Mesodermal cell (in vitro differentiated cells): ENCODE results near the gene CA10.

ENCODE experiments used
- H3K27ac ChIP-seq: 2 replicates; pipeline ENCODE4 v1.7.0; 2013; ENCODE audit warnings: mild to moderate bottlenecking, low read depth, low read length, moderate library complexity; ENCODE audit not compliant: severe bottlenecking
- H3K36me3 ChIP-seq: 2 replicates; pipeline ENCODE4 v1.7.1; 2013; ENCODE audit warnings: mild to moderate bottlenecking, low read length, moderate library complexity; ENCODE audit not compliant: control insufficient read depth, insufficient read depth
- H3K4me1 ChIP-seq: one replicate; pipeline ENCODE4 v1.7.1; 2013; ENCODE audit warnings: mild to moderate bottlenecking, low read length; ENCODE audit not compliant: insufficient read depth, control insufficient read depth, poor library complexity, severe bottlenecking
- H3K4me3 ChIP-seq: 2 replicates; pipeline ENCODE4 v1.7.0; 2013; ENCODE audit warnings: low read length, control low read depth, mild to moderate bottlenecking; ENCODE audit not compliant: insufficient read depth, poor library complexity, severe bottlenecking; ENCODE audit errors: extremely low read depth
- H3K9me3 ChIP-seq: 2 replicates; pipeline ENCODE4 v1.7.1; 2013; ENCODE audit warnings: mild to moderate bottlenecking, low read length, moderate library complexity; ENCODE audit not compliant: control insufficient read depth
- WGBS, 2 experiments: methylation state at CpG; one replicate each; pipeline ENCODE4 v1.1.5; 2013; ENCODE audit warnings: missing lambda C conversion rate in 2 of 2; ENCODE audit not compliant: insufficient coverage in 2 of 2; 5-methylcytosine and 5-hydroxymethylcytosine counted together

Gene CA10

DNA sequence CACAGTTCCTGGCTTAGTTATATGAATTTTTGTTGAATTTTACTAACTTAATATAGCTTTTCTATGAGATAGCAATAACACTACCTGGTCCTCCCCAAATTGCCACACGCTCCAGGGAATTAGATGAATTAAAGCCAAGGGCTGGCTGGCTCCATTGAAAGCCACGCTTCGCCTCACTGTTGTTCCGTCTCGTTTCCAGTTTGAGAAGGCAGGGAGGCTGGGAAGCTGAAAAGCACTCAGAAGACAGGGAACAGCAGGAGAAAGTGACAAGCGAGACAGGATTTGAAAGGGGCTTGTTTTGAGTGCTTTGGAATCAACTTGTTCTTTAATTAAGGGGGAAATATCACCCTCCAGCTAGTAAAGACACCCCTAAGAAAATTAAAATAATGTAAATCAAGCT is 425.3 kb downstream of the CA10 start:
- 83 to 86% methylated on average over 4 to 5 of the region's 6 CpGs for WGBS, 2 experiments
- no peak overlapping the region for H3K27ac ChIP-seq
- H3K4me3 ChIP-seq, result no peak overlapping the region

DNA sequence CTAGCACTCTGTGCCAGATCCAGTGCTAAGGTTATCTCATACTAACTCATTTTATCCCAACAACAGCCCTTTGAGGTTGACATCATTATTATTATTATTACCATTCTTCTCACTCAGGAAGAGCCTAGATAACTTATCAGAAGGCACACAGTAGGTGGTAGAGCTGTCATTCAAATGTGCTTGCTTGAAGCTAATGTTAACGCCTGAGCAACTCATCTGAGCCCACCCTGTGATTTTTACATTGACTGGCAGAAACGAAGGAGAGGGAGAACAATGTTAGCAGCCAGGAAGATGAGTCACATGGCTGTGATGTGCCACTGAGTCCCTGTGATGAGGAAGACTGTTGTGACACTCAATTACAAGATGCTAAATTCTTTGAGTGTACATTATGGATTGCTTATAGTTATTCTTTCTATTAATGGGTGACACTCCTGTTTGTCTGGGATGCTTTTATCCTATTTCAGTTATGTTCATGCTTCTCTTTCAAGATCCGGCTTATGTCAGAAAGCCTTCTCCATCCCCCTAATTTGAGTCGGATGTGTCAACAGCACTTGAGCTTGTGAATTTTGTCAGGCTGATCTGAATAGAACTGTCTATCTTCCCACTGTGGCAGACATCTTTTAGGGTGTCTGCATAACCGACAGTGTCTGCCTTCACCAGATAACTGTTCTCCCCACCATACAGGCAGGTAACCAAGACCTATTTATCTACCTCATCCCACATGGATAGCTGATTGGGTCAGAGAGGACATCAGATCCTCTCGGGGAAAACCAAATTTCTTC is 426.4 kb downstream of the CA10 start:
- no peak overlapping the region for H3K27ac ChIP-seq
- H3K4me3 ChIP-seq, result no peak overlapping the region
- H3K9me3 ChIP-seq, result no peaks in the 10 kb centered on the region
- H3K36me3 ChIP-seq, result no peaks in the 10 kb centered on the region
- no peaks in the 10 kb centered on the region for H3K4me1 ChIP-seq
- 9 to 46% methylated on average over 2 to 4 of the region's 6 CpGs for WGBS, 2 experiments

More for the DNA sequence above, 425.3 kb downstream of the CA10 start:
- Histone ChIP-seq H3K36me3 (no peaks in the 10 kb centered on the region), H3K4me1 (no peaks in the 10 kb centered on the region), H3K9me3 (no peaks in the 10 kb centered on the region)

DNA sequence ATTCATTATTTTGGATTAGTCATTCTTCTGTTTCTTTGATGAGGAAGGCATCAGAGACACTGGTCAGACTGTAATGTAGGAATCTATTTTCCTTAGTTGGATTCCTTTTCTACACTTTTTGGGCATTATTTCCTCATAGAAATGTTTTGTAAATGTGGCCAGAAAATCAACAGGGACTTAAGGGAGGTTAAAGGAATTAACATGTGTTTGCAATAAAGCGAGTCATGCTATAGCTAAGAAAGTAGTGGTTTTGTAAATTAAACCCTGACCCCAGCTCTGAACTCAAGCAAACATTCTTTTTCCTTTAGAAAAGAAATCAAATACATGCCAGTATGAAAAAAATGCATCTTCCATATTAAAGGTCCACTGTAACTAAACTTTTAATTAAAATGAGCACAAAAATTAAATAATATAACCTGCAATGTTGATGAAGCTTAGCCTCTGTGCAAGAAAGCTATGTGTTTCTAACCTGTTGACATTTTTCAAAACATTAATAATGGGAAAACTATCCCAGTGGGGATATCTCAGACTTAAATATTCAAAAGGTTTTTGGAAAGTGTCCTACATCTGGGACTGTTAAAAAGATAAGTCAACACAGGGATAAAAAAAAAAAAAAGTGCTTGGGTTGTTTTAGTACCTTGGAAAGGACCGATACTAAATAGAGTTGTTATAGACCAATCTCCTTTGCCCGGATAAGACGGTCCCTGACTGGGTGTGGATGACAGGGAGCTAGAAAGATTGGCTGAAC is 428.0 kb downstream of the CA10 start:
- H3K4me1 ChIP-seq, result no peaks in the 10 kb centered on the region
- H3K4me3 ChIP-seq, result no peak overlapping the region
- no peaks in the 10 kb centered on the region for H3K36me3 ChIP-seq
- no peaks in the 10 kb centered on the region for H3K9me3 ChIP-seq
- no peak overlapping the region for H3K27ac ChIP-seq
- 85 to 94% methylated on average over 3 to 4 of the region's 4 CpGs for WGBS, 2 experiments

DNA sequence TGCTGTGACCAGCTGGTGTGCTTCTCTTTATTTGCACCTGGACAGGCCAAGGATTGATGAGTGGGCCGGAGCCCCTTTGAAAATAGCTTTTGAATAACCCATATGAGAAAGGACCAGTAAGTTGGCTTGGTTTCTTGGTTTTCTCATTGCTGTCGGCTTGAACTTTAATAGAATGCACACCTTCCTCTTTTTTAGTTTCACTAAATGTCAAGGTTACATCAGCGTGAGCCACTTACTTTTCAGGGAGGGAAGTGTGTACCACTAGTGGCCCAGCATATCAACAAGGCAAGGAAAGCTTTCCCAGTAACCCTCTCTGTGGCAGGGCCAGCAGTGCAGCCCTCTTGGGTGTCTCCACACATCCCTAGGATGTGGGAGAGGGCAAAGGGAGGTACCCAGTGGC is 433.3 kb downstream of the CA10 start:
- H3K9me3 ChIP-seq, result no peaks in the 10 kb centered on the region
- no peaks in the 10 kb centered on the region for H3K4me1 ChIP-seq
- 81 to 95% methylated on average over 2 to 3 of the region's 3 CpGs for WGBS, 2 experiments
- no peaks in the 10 kb centered on the region for H3K36me3 ChIP-seq
- no peak overlapping the region for H3K4me3 ChIP-seq
- no peak overlapping the region for H3K27ac ChIP-seq

DNA sequence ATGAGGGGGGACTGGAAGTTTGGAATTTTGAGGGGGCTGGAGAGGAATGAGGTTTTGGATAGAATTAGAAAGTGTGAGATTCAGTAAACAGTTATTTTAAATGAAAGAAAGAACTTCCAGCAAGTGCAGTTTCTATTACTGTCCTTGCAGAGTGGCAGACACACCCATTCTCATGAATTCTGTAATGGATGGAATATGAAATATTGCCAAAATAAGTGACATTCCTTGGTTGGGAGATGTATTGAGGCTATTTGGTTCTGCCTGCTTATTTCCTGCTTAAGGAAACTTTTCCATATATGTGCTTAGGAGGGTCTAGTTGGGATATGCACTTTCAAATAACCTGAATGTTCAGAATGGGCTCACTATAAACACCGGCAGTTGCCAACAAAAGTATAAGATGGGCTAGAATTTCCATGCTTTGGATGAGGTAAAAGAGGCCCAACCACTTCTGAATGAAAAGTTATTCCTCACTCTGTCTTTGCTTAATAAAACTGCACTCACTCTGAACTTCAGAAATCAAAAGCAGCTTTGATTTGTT is 434.4 kb downstream of the CA10 start:
- Histone ChIP-seq H3K4me1 (no peaks in the 10 kb centered on the region), H3K27ac (no peak overlapping the region), H3K9me3 (no peaks in the 10 kb centered on the region), H3K4me3 (no peak overlapping the region), H3K36me3 (no peaks in the 10 kb centered on the region)
- WGBS, 2 experiments, result no CpG with 5 or more reads among the region's 1 CpG

DNA sequence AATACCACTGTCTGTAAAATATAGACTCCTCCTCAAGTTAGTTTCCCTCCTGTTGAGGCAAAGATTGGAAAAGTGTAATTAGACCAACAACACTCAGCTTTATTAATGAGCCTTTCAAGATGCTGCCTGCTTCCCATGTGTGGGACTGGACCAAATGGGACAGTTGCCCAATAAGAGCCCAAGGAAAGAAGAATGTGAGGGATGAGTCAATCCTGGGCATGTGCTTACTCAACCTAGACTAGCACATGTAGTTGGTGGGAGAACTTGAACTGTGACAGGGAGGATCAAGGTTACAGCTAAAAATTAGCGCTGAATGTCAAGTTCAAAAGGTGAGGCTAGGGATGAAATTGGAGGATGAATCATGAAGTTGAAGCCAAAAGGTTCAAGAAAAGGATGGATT is 435.5 kb downstream of the CA10 start:
- H3K9me3 ChIP-seq, result no peaks in the 10 kb centered on the region
- H3K27ac ChIP-seq, result no peak overlapping the region
- no peaks in the 10 kb centered on the region for H3K4me1 ChIP-seq
- WGBS, 2 experiments, result 90 to 91% methylated on average over 1 of the region's 1 CpG
- H3K4me3 ChIP-seq, result no peak overlapping the region
- no peaks in the 10 kb centered on the region for H3K36me3 ChIP-seq

DNA sequence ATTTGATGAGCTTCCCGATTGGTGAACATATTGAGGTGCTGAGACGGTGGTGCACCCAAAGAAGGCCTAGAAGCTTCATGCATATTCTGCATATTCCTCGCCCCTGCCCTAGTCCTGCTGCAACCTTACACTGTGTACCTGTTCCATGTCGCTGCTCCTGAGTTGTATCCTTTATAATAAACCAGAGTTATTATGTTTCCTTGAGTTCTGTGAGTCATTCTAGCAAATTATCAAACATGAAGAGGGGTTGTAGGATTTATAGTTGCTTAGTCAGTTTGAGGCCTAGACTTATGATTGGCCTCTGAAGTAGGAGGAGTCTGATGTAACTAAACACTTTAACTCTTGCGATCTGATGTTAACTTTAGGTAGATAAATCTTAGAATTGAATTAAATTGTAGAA is 436.8 kb downstream of the CA10 start:
- WGBS, 2 experiments, result 85 to 93% methylated on average over 2 of the region's 5 CpGs

DNA sequence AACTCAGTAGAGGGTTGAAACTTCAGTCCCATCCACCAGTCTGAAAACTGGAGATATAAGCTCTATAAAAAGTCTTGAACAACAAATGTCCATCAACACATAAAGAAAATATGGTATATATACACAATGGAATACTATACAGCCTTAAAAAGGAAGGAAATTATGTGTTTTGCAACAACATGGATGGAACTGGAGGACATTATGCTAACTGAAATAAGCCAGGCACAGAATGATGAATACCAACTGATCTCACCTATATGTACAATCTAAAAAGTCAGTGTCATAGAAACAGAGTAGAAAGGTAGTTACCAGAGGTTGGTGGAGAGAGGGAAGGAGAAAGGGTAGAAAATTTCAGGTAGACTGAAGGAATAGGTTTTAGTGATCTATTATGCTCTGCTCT is 438.1 kb downstream of the CA10 start:
- Histone ChIP-seq H3K27ac (no peak overlapping the region), H3K4me3 (no peak overlapping the region), H3K9me3 (no peaks in the 10 kb centered on the region), H3K4me1 (no peaks in the 10 kb centered on the region), H3K36me3 (no peaks in the 10 kb centered on the region)

More for the DNA sequence above, 436.8 kb downstream of the CA10 start:
- Histone ChIP-seq H3K4me1 (no peaks in the 10 kb centered on the region), H3K9me3 (no peaks in the 10 kb centered on the region), H3K27ac (no peak overlapping the region), H3K36me3 (no peaks in the 10 kb centered on the region), H3K4me3 (no peak overlapping the region)

DNA sequence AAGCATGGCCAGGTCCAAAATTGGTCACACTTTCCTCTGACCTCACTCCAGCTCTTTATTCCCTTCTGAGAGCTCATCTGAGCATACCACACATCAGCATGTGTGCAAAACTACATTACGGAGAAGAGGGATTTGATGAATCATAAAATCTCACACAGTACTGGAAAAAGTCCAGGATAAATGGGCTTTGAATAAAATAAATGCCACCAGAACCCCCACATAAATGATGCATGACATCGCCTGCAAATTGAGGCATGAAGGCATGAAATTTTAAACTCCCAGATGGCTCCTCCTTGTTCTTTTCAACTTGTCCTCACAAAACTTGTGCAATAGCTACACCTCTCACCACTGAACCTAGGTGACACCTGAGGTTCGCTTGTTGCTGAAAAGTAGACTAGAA is 439.5 kb downstream of the CA10 start:
- H3K36me3 ChIP-seq, result no peaks in the 10 kb centered on the region
- 100% methylated on average over 1 of the region's 3 CpGs for WGBS, 2 experiments

DNA sequence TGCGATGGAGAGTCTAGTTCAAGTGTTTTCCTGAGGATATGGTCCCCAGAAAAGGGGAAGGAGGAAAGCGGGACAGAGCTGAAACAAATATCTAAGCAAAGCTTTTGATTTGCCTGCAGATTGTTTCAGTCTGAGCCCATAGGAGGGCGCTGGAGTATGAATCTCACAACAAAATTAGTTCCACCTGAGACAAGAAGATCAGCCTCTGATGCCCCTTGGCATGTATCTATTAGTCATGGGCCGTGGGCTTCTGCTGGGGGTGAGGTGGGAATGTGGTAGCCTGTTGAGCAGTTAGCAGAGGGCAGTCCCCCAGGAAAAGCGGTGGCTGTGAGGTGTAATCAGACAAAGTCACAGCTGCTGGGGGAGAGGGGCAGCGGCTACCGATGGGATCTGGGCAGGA is 446.9 kb downstream of the CA10 start:
- 78 to 96% methylated on average over 4 to 5 of the region's 7 CpGs for WGBS, 2 experiments
- H3K36me3 ChIP-seq, result no peaks in the 10 kb centered on the region
- no peak overlapping the region for H3K4me3 ChIP-seq
- no peak overlapping the region for H3K27ac ChIP-seq
- no peaks in the 10 kb centered on the region for H3K9me3 ChIP-seq
- H3K4me1 ChIP-seq, result no peaks in the 10 kb centered on the region

More for the DNA sequence above, 439.5 kb downstream of the CA10 start:
- H3K4me1 ChIP-seq, result no peaks in the 10 kb centered on the region
- H3K4me3 ChIP-seq, result no peak overlapping the region
- no peaks in the 10 kb centered on the region for H3K9me3 ChIP-seq
- no peak overlapping the region for H3K27ac ChIP-seq

DNA sequence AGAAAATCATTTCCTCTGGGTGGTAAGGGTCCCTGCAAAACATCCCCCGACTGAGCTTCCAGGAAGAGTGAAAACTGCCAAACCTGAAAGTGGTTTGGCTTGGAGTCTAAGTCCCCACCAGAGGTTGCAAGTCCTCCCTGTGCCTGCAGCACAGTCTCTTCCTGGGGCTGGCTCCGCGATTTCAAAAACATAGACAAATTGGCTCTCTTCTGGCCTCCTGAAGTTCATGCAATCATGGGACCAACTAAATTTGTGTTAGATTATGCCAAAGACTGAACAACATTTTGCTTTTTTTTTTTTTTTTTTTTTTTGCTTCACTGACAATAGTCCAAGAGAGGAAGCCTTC is 447.9 kb downstream of the CA10 start:
- WGBS, 2 experiments, result 76 to 90% methylated on average over 3 of the region's 3 CpGs
- no peak overlapping the region for H3K27ac ChIP-seq
- H3K4me3 ChIP-seq, result no peak overlapping the region

More for the DNA sequence above, 447.9 kb downstream of the CA10 start:
- no peaks in the 10 kb centered on the region for H3K4me1 ChIP-seq
- no peaks in the 10 kb centered on the region for H3K36me3 ChIP-seq
- H3K9me3 ChIP-seq, result no peaks in the 10 kb centered on the region
